Measurements from ENCODE around the gene KIAA0753.
"Not testable (repeated sequence)": the region's sequence is repeated elsewhere in the genome, so short reads cannot be mapped to it uniquely, and the experiment has no call there.

KIAA0753 gene

GRCh38 chr17:6668727-6669425, 28.4 kb upstream of the KIAA0753 start:
- DNase-seq (ENCODE audit: low read depth in 2 of 2), result no peak

GRCh38 chr17:6668219-6668618, 27.7 kb upstream of the KIAA0753 start:
- no peak for DNase-seq (ENCODE audit: low read depth in 2 of 2)

GRCh38 chr17:6667516-6667915, 27.0 kb upstream of the KIAA0753 start:
- no peak for DNase-seq (ENCODE audit: low read depth in 2 of 2)

- DNase-seq (ENCODE audit: low read depth in 2 of 2), result no peak
Measured at GRCh38 chr17:6666557-6666956, 26.0 kb upstream of the KIAA0753 start.

GRCh38 chr17:6666077-6666521, 25.6 kb upstream of the KIAA0753 start:
- peak in 1 of 2 experiments; percentile 32 for DNase-seq (ENCODE audit: low read depth in 2 of 2)

GRCh38 chr17:6663200-6663599, 22.7 kb upstream of the KIAA0753 start:
- not testable (repeated sequence) for DNase-seq (ENCODE audit: low read depth in 2 of 2)

GRCh38 chr17:6661464-6661848, 20.9 kb upstream of the KIAA0753 start:
- DNase-seq (ENCODE audit: low read depth in 2 of 2), result no peak

- no peak for DNase-seq (ENCODE audit: low read depth in 2 of 2)
Measured at GRCh38 chr17:6660805-6661463, 20.4 kb upstream of the KIAA0753 start.

- no peak for DNase-seq (ENCODE audit: low read depth in 2 of 2)
Measured at GRCh38 chr17:6660101-6660500, 19.6 kb upstream of the KIAA0753 start.

GRCh38 chr17:6658411-6658810, 17.9 kb upstream of the KIAA0753 start:
- DNase-seq (ENCODE audit: low read depth in 2 of 2), result not testable (repeated sequence)

GRCh38 chr17:6657633-6658287, 17.2 kb upstream of the KIAA0753 start:
- no peak for DNase-seq (ENCODE audit: low read depth in 2 of 2)

- not testable (repeated sequence) for DNase-seq (ENCODE audit: low read depth in 2 of 2)
Measured at GRCh38 chr17:6656797-6657632, 16.5 kb upstream of the KIAA0753 start.

GRCh38 chr17:6655732-6656361, 15.3 kb upstream of the KIAA0753 start:
- DNase-seq (ENCODE audit: low read depth in 2 of 2), result not testable (repeated sequence)

GRCh38 chr17:6654841-6655731, 14.6 kb upstream of the KIAA0753 start:
- DNase-seq (ENCODE audit: low read depth in 2 of 2), result no peak

- DNase-seq (ENCODE audit: low read depth in 2 of 2), result no peak
Measured at GRCh38 chr17:6651919-6652452, 11.5 kb upstream of the KIAA0753 start.

GRCh38 chr17:6651354-6651918, 10.9 kb upstream of the KIAA0753 start, which contains the start of the genes C17orf100 and MED31:
TSS of gene C17orf100 (plus strand) at chr17:6651762. CDS start at chr17:6651914, 152 bp downstream.
TSS of gene MED31 (minus strand) at chr17:6651605. CDS start at chr17:6651528, 77 bp downstream.
- peak; percentile 92 to 93 for DNase-seq (ENCODE audit: low read depth in 2 of 2)

GRCh38 chr17:6648181-6648580, 7.7 kb upstream of the KIAA0753 start:
- no peak for DNase-seq (ENCODE audit: low read depth in 2 of 2)

- no peak for DNase-seq (ENCODE audit: low read depth in 2 of 2)
Measured at GRCh38 chr17:6643451-6644125, 3.1 kb upstream of the KIAA0753 start.

GRCh38 chr17:6642592-6642991, 2.1 kb upstream of the KIAA0753 start:
- no peak for DNase-seq (ENCODE audit: low read depth in 2 of 2)

Data from stimulated activated CD4-positive, alpha-beta T cell treated with anti-CD3 and anti-CD28 coated beads, Interleukin-12 subunit alpha, Interleukin-12 subunit beta, amount 100 ng/mL, for 24 hours (primary cell).